ENCODE results near the gene RHO. TPM values are rescaled to one million over a fixed set of nuclear protein-coding genes. Genes with fewer than 3 reads are reported as not detected.

Gene RHO
- total RNA-seq, 1 donor from 2014 or later, result not detected

- DNase-seq (ENCODE audit: low spot score), result no peak
These were observed 31.2 kb downstream of the RHO start for GRCh38 chr3:129559565-129560079.

GRCh38 chr3:129560269-129560787 lies 31.9 kb downstream of the RHO start:
- no peak for DNase-seq (ENCODE audit: low spot score)

- peak; percentile 63 for DNase-seq (ENCODE audit: low spot score)
These were observed 32.6 kb downstream of the RHO start for GRCh38 chr3:129560911-129561594.

- DNase-seq (ENCODE audit: low spot score), result no peak
These were observed 33.3 kb downstream of the RHO start for GRCh38 chr3:129561619-129562248.

GRCh38 chr3:129562803-129563202 lies 34.4 kb downstream of the RHO start:
- DNase-seq (ENCODE audit: low spot score), result no peak

- no peak for DNase-seq (ENCODE audit: low spot score)
These were observed 34.9 kb downstream of the RHO start for GRCh38 chr3:129563332-129563731.

GRCh38 chr3:129563850-129564535 lies 35.6 kb downstream of the RHO start:
- no peak for DNase-seq (ENCODE audit: low spot score)

- no peak for DNase-seq (ENCODE audit: low spot score)
These were observed 36.7 kb downstream of the RHO start for GRCh38 chr3:129564981-129565644.

GRCh38 chr3:129565902-129566301 lies 37.5 kb downstream of the RHO start:
- DNase-seq (ENCODE audit: low spot score), result no peak

GRCh38 chr3:129567176-129567705 lies 38.8 kb downstream of the RHO start:
- DNase-seq (ENCODE audit: low spot score), result no peak

- no peak for DNase-seq (ENCODE audit: low spot score)
These were observed 39.5 kb downstream of the RHO start for GRCh38 chr3:129567939-129568338.

- no peak for DNase-seq (ENCODE audit: low spot score)
These were observed 41.4 kb downstream of the RHO start for GRCh38 chr3:129569856-129570255.

- no peak for DNase-seq (ENCODE audit: low spot score)
These were observed 43.4 kb downstream of the RHO start for GRCh38 chr3:129571605-129572547.

GRCh38 chr3:129572603-129573002 lies 44.2 kb downstream of the RHO start:
- DNase-seq (ENCODE audit: low spot score), result no peak

- DNase-seq (ENCODE audit: low spot score), result no peak
These were observed 45.1 kb downstream of the RHO start for GRCh38 chr3:129573493-129573892.

GRCh38 chr3:129574206-129574605 lies 45.8 kb downstream of the RHO start:
- DNase-seq (ENCODE audit: low spot score), result no peak

GRCh38 chr3:129575233-129575996 lies 47.0 kb downstream of the RHO start:
- DNase-seq (ENCODE audit: low spot score), result no peak

- no peak for DNase-seq (ENCODE audit: low spot score)
These were observed 47.6 kb downstream of the RHO start for GRCh38 chr3:129575997-129576384.

GRCh38 chr3:129576514-129577352 lies 48.3 kb downstream of the RHO start:
- peak; percentile 74 for DNase-seq (ENCODE audit: low spot score)

Data from mucosa of gallbladder (tissue), 1 donor.